ENCODE measurements around the gene XYLT2. TPM values are rescaled to one million over a fixed set of nuclear protein-coding genes. Genes with fewer than 3 reads are reported as not detected.

The XYLT2 gene
- total and polyA plus RNA-seq, 2 donors (not counting 3 experiments of a cell fraction or from before 2014, with no cell fraction given): 19.1 to 26.6 TPM

DNA sequence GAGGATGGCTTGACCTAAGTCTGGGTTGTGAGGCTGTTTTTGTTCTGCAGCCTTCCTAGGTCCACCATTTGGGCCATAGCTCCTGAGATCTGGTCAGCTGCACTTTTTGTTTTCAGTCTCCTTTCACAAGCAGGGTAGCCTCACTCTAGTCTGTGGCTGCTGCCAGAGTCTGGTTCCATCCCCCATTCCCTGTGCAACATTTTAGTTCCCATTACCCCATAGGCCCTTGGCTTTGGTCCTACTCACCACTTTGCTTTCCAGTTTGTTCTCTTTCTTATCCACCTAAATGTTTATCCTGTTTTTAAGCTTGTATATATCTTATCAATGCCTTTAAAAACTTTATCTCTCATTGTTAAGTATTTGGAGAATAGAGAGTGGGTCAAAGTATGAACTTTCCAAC is 6.5 kb upstream of the XYLT2 start:
- H3K4me1 ChIP-seq (ENCODE audit: control insufficient read depth, extremely low read depth, insufficient read depth, low read length): no peaks in the 10 kb centered on the region
- DNase-seq (ENCODE audit: low read depth, low spot score) (no peak), FAIRE-seq (no peak)
- H3K4me2 ChIP-seq (ENCODE audit: insufficient read depth, low read length): no peak overlapping the region
- peaks cover 11 to 27% of the 10 kb centered on the region in 2 experiments for H3K27me3 ChIP-seq (ENCODE audit: control insufficient read depth in 2 of 2, insufficient read depth in 2 of 2, low read length in 2 of 2)
- no peak overlapping the region for H3K9ac ChIP-seq (replicated peaks; ENCODE audit: extremely low read depth, insufficient read depth, low read length)
- no peak overlapping the region for H3K4me3 ChIP-seq (replicated peaks in 1 of 3; ENCODE audit: insufficient read depth in 1 of 3, low read depth in 1 of 3, low read length in 3 of 3)
- H2AFZ ChIP-seq (ENCODE audit: low read depth, low read length): no peak overlapping the region
- H3K79me2 ChIP-seq (ENCODE audit: control insufficient read depth, insufficient read depth, low read length): no peaks in the 10 kb centered on the region
- no TSS peak for BruUV-seq (replicated peaks)
- dilution Hi-C loops (cut with MboI; ENCODE audit: extremely low pct_ligation_motif_present, low sequenced_read_pairs): no loop called here
- no peaks in the 10 kb centered on the region for H3K36me3 ChIP-seq (ENCODE audit: control insufficient read depth in 2 of 2, extremely low read depth in 1 of 2, insufficient read depth in 2 of 2, low read length in 2 of 2)
- no peaks in the 10 kb centered on the region for H3K9me3 ChIP-seq (replicated peaks; ENCODE audit: control insufficient read depth, insufficient read depth, low read length)
- H4K20me1 ChIP-seq (replicated peaks; ENCODE audit: control insufficient read depth, extremely low read depth, insufficient read depth, low read length): no peaks in the 10 kb centered on the region
- intact Hi-C loops (cut with micrococcal nuclease): no loop called here
- no peaks in the 10 kb centered on the region for H3K9me1 ChIP-seq (replicated peaks; ENCODE audit: control insufficient read depth, extremely low read depth, insufficient read depth, low read length)
- ChIA-PET POLR2A (no interaction called here), CTCF (interaction anchor here (0.9 to 1.3 kb wide), 3 partner anchors 22 to 170 kb away, joined by 3 to 4 read pairs (median 3); partner anchors contain the start of gene LRRC59)
- TF ChIP-seq, protein P1, sequence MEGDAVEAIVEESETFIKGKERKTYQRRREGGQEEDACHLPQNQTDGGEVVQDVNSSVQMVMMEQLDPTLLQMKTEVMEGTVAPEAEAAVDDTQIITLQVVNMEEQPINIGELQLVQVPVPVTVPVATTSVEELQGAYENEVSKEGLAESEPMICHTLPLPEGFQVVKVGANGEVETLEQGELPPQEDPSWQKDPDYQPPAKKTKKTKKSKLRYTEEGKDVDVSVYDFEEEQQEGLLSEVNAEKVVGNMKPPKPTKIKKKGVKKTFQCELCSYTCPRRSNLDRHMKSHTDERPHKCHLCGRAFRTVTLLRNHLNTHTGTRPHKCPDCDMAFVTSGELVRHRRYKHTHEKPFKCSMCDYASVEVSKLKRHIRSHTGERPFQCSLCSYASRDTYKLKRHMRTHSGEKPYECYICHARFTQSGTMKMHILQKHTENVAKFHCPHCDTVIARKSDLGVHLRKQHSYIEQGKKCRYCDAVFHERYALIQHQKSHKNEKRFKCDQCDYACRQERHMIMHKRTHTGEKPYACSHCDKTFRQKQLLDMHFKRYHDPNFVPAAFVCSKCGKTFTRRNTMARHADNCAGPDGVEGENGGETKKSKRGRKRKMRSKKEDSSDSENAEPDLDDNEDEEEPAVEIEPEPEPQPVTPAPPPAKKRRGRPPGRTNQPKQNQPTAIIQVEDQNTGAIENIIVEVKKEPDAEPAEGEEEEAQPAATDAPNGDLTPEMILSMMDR (IDR thresholded peaks at IDR 0.05; ENCODE audit: extremely low read depth in 1 of 2, insufficient read depth in 1 of 2, low read depth in 1 of 2, low read length in 2 of 2): no peak
- TF ChIP-seq JUN (IDR thresholded peaks at IDR 0.05; ENCODE audit: borderline replicate concordance, insufficient read depth, insufficient read length, low read depth) (no peak), GATA2 (IDR thresholded peaks at IDR 0.05; ENCODE audit: insufficient read depth, insufficient read length, low read depth, low read length) (no peak), POLR2AphosphoS5 (IDR thresholded peaks at IDR 0.05; ENCODE audit: insufficient read depth, low read depth, low read length) (no peak), EZH2 (IDR thresholded peaks at IDR 0.05; ENCODE audit: borderline replicate concordance, low read depth, low read length, severe bottlenecking) (no peak), FOS (IDR thresholded peaks at IDR 0.05; ENCODE audit: borderline replicate concordance, insufficient read depth, low read length) (no peak), MYC (IDR thresholded peaks at IDR 0.05; ENCODE audit: low read depth, low read length) (no peak), POLR2A (IDR thresholded peaks at IDR 0.05; ENCODE audit: low read depth, low read length) (no peak)
- no peak overlapping the region for H3K27ac ChIP-seq (ENCODE audit: insufficient read depth, low read depth, low read length)
